Hematopoietic multipotent progenitor cell (in vitro differentiated cells): ENCODE results near the gene ETF1. TPM values are rescaled to one million over a fixed set of nuclear protein-coding genes. Genes with fewer than 3 reads are reported as not detected.
A peak's percentile ranks its signal among the peaks of the same experiment; 100 is the strongest.

Source experiments
- DNase-seq, 3 donors: peaks; one replicate each; pipeline ENCODE4 v3.0.0-alpha.2; 2011 to 2015; ENCODE audit warnings: low read depth in 2 of 3, low spot score in 2 of 3
- total RNA-seq: library from RNA; depleted of rRNA; stranded (reverse); fragments of >200 nt; gene quantifications from one replicate; pipeline ENCODE4 v1.2.3, GENCODE V29; 2012

The ETF1 gene
- 56.3 TPM for total RNA-seq

GRCh38 chr5:138542956-138543729 is at the start of gene ETF1:
ETF1 (minus strand) TSS chr5:138543236; CDS start chr5:138542918, 318 bp downstream.
- peak; percentile 98 to 100 (median 100) for DNase-seq

- no peak for DNase-seq
Measured at GRCh38 chr5:138588013-138588788, 45.2 kb upstream of the ETF1 start.

- DNase-seq = no peak
Measured at GRCh38 chr5:138585157-138585556, 42.1 kb upstream of the ETF1 start.

- DNase-seq = no peak
Measured at GRCh38 chr5:138583984-138584637, 41.1 kb upstream of the ETF1 start.

GRCh38 chr5:138582959-138583358 is 39.9 kb upstream of the ETF1 start:
- DNase-seq = no peak

- no peak for DNase-seq
Measured at GRCh38 chr5:138580777-138581176, 37.7 kb upstream of the ETF1 start.

GRCh38 chr5:138580001-138580400 is 37.0 kb upstream of the ETF1 start:
- no peak for DNase-seq

GRCh38 chr5:138579517-138579863 is 36.5 kb upstream of the ETF1 start:
- no peak for DNase-seq

- no peak for DNase-seq
Measured at GRCh38 chr5:138577452-138577851, 34.4 kb upstream of the ETF1 start.

- peak; percentile 98 to 100 (median 99) for DNase-seq
Measured at GRCh38 chr5:138575194-138576015, 32.4 kb upstream of the ETF1 start, which contains the start of gene HSPA9. HSPA9 (minus strand) TSS chr5:138575401; CDS start chr5:138575318, 83 bp downstream.

- DNase-seq = no peak
Measured at GRCh38 chr5:138574744-138575193, 31.7 kb upstream of the ETF1 start.

- no peak for DNase-seq
Measured at GRCh38 chr5:138573949-138574670, 31.1 kb upstream of the ETF1 start.

- DNase-seq = no peak
Measured at GRCh38 chr5:138573223-138573622, 30.2 kb upstream of the ETF1 start.

- DNase-seq = no peak
Measured at GRCh38 chr5:138570871-138571270, 27.8 kb upstream of the ETF1 start.

GRCh38 chr5:138569782-138570181 is 26.7 kb upstream of the ETF1 start:
- no peak for DNase-seq

- DNase-seq = peak in 1 of 3 donors; percentile 22
Measured at GRCh38 chr5:138568061-138568824, 25.2 kb upstream of the ETF1 start.

- DNase-seq = no peak
Measured at GRCh38 chr5:138566792-138567191, 23.8 kb upstream of the ETF1 start.

- DNase-seq = no peak
Measured at GRCh38 chr5:138565100-138565821, 22.2 kb upstream of the ETF1 start.
